HEK293 (cell line): ENCODE data around the gene RALGAPA1.

Source experiments
- CTCF ChIA-PET: fragments of 350-600 bp; formaldehyde crosslinking; extraction: SDS; loops from one replicate; lab custom pipeline; 2021; ENCODE audit warnings: antibody characterized with exemption; lab: Yijun Ruan, JAX
- POLR2A ChIA-PET: fragments of 300-600 bp; formaldehyde crosslinking; extraction: SDS; loops from one replicate; lab custom pipeline; 2020; ENCODE audit warnings: antibody characterized with exemption, inconsistent platforms; lab: Yijun Ruan, JAX
- H3K27ac ChIP-seq: fragments of 200-500 bp; sonication (Bioruptor generic); 2 replicates; pipeline ENCODE4 v1.5.1; 2014; ENCODE audit warnings: low read depth, low read length, control low read depth, inconsistent platforms; ENCODE audit errors: extremely low read depth
- H3K36me3 ChIP-seq, 2 experiments: fragments of 200-500 bp in 1 of 2; sonication (Bioruptor generic) in 1 of 2; 1 replicate in 1 of 2; 2 replicates in 1 of 2; pipeline ENCODE4 v1.5.1; 2014 to 2017; ENCODE audit warnings: inconsistent platforms in 2 of 2, low read length in 2 of 2; ENCODE audit not compliant: control insufficient read depth in 2 of 2, insufficient read depth in 1 of 2
- H3K4me1 ChIP-seq: fragments of 200-500 bp; sonication (Bioruptor generic); 2 replicates; pipeline ENCODE4 v1.5.1; 2014; ENCODE audit warnings: mild to moderate bottlenecking, low read length, inconsistent platforms; ENCODE audit not compliant: control insufficient read depth, insufficient read depth
- H3K4me3 ChIP-seq: 2 replicates; pipeline ENCODE4 v1.5.1; 2011; ENCODE audit warnings: low read depth, mild to moderate bottlenecking, control low read depth, low read length, moderate library complexity
- H3K9me3 ChIP-seq: fragments of 200-500 bp; sonication (Bioruptor generic); 2 replicates; pipeline ENCODE4 v1.5.1; 2014; ENCODE audit warnings: low read depth, low read length, inconsistent platforms; ENCODE audit not compliant: control insufficient read depth, insufficient read depth
- BCL11A ChIP-seq: fragments of 450-650 bp; formaldehyde crosslinking; IDR thresholded peaks from 2 replicates; pipeline ENCODE4 v1.5.1; 2016; ENCODE audit warnings: low read depth, missing biosample characterization, missing genetic modification characterization
- BCL6B ChIP-seq: fragments of 450-650 bp; formaldehyde crosslinking; IDR thresholded peaks from 2 replicates; pipeline ENCODE4 v1.5.1; 2017; ENCODE audit warnings: missing biosample characterization, missing genetic modification characterization
- KLF8 ChIP-seq: fragments of 450-650 bp; formaldehyde crosslinking; IDR thresholded peaks from 2 replicates; pipeline ENCODE4 v1.5.1; 2016; ENCODE audit warnings: missing biosample characterization, missing genetic modification characterization
- KLF9 ChIP-seq: fragments of 450-650 bp; formaldehyde crosslinking; IDR thresholded peaks from 2 replicates; pipeline ENCODE4 v1.5.1; 2016; ENCODE audit warnings: missing biosample characterization, missing genetic modification characterization, low read depth
- SCRT1 ChIP-seq: fragments of 450-650 bp; formaldehyde crosslinking; IDR thresholded peaks from 2 replicates; pipeline ENCODE4 v1.5.1; 2016; ENCODE audit warnings: missing biosample characterization, missing genetic modification characterization, borderline replicate concordance
- TRIM28 ChIP-seq: IDR thresholded peaks from 2 replicates; pipeline ENCODE4 v1.6.1; 2011; ENCODE audit warnings: low read length, control low read depth, borderline replicate concordance
- YY2 ChIP-seq: fragments of 450-650 bp; formaldehyde crosslinking; IDR thresholded peaks from 2 replicates; pipeline ENCODE4 v1.5.1; 2016; ENCODE audit warnings: missing biosample characterization, missing genetic modification characterization
- ZBTB1 ChIP-seq: fragments of 450-650 bp; formaldehyde crosslinking; IDR thresholded peaks from 2 replicates; pipeline ENCODE4 v1.5.1; 2016; ENCODE audit warnings: missing biosample characterization, missing genetic modification characterization
- ZFP41 ChIP-seq: fragments of 450-650 bp; formaldehyde crosslinking; IDR thresholded peaks from 2 replicates; pipeline ENCODE4 v1.5.1; 2016; ENCODE audit warnings: missing biosample characterization, missing genetic modification characterization, borderline replicate concordance
- ZIC2 ChIP-seq: fragments of 450-650 bp; formaldehyde crosslinking; IDR thresholded peaks from 2 replicates; pipeline ENCODE4 v1.5.1; 2016; ENCODE audit warnings: missing biosample characterization, missing genetic modification characterization
- ZNF132 ChIP-seq: fragments of 450-650 bp; formaldehyde crosslinking; IDR thresholded peaks from 2 replicates; pipeline ENCODE4 v1.5.1; 2017; ENCODE audit warnings: missing biosample characterization, missing genetic modification characterization, borderline replicate concordance
- ZNF133 ChIP-seq: fragments of 450-650 bp; formaldehyde crosslinking; IDR thresholded peaks from 2 replicates; pipeline ENCODE4 v1.5.1; 2016; ENCODE audit warnings: missing biosample characterization, missing genetic modification characterization
- ZNF140 ChIP-seq: fragments of 450-650 bp; formaldehyde crosslinking; IDR thresholded peaks from 2 replicates; pipeline ENCODE4 v1.5.1; 2016; ENCODE audit warnings: missing biosample characterization, missing genetic modification characterization
- ZNF157 ChIP-seq: fragments of 450-650 bp; formaldehyde crosslinking; IDR thresholded peaks from 2 replicates; pipeline ENCODE4 v1.5.1; 2016; ENCODE audit warnings: missing biosample characterization, missing genetic modification characterization
- ZNF174 ChIP-seq: fragments of 450-650 bp; formaldehyde crosslinking; IDR thresholded peaks from 2 replicates; pipeline ENCODE4 v1.5.0; 2017; ENCODE audit warnings: missing biosample characterization, mild to moderate bottlenecking, missing genetic modification characterization
- ZNF26 ChIP-seq: fragments of 450-650 bp; formaldehyde crosslinking; IDR thresholded peaks from 2 replicates; pipeline ENCODE4 v1.5.1; 2016; ENCODE audit warnings: missing biosample characterization, missing genetic modification characterization
- ZNF274 ChIP-seq, 2 experiments: fragments of 200-500 bp in 1 of 2; fragments of 450-650 bp in 1 of 2; sonication (Bioruptor generic) in 1 of 2; formaldehyde crosslinking in 1 of 2; IDR thresholded peaks; 2 replicates each; pipeline versions ENCODE4 v1.5.1 to v1.6.1; 2014 to 2016; ENCODE audit warnings: borderline replicate concordance in 1 of 2, inconsistent platforms in 1 of 2, low read length in 1 of 2, missing biosample characterization in 1 of 2, missing genetic modification characterization in 1 of 2
- ZNF292 ChIP-seq: fragments of 450-650 bp; formaldehyde crosslinking; IDR thresholded peaks from 2 replicates; pipeline ENCODE4 v1.5.1; 2016; ENCODE audit warnings: low read depth, missing biosample characterization, missing genetic modification characterization, borderline replicate concordance
- ZNF311 ChIP-seq: fragments of 450-650 bp; formaldehyde crosslinking; IDR thresholded peaks from 2 replicates; pipeline ENCODE4 v1.5.1; 2017; ENCODE audit warnings: missing biosample characterization, missing genetic modification characterization, borderline replicate concordance
- ZNF324 ChIP-seq: fragments of 450-650 bp; formaldehyde crosslinking; IDR thresholded peaks from 2 replicates; pipeline ENCODE4 v1.5.1; 2016; ENCODE audit warnings: missing biosample characterization, missing genetic modification characterization
- ZNF391 ChIP-seq: fragments of 450-650 bp; formaldehyde crosslinking; IDR thresholded peaks from 2 replicates; pipeline ENCODE4 v1.5.1; 2016; ENCODE audit warnings: low read depth, missing biosample characterization, missing genetic modification characterization, borderline replicate concordance
- ZNF488 ChIP-seq: fragments of 450-650 bp; formaldehyde crosslinking; IDR thresholded peaks from 2 replicates; pipeline ENCODE4 v1.5.1; 2016; ENCODE audit warnings: missing biosample characterization, missing genetic modification characterization
- ZNF529 ChIP-seq: fragments of 450-650 bp; formaldehyde crosslinking; IDR thresholded peaks from 2 replicates; pipeline ENCODE4 v1.5.1; 2017; ENCODE audit warnings: missing genetic modification characterization, missing biosample characterization; ENCODE audit not compliant: insufficient replicate concordance
- ZNF629 ChIP-seq: fragments of 450-650 bp; formaldehyde crosslinking; IDR thresholded peaks from 2 replicates; pipeline ENCODE4 v1.5.1; 2017; ENCODE audit warnings: missing biosample characterization, missing genetic modification characterization
- ZNF747 ChIP-seq: fragments of 450-650 bp; formaldehyde crosslinking; IDR thresholded peaks from 2 replicates; pipeline ENCODE4 v1.5.1; 2016; ENCODE audit warnings: missing biosample characterization, missing genetic modification characterization
- ZNF830 ChIP-seq: fragments of 450-650 bp; IDR thresholded peaks from 2 replicates; pipeline ENCODE4 v1.5.0; 2018; ENCODE audit warnings: missing biosample characterization, missing genetic modification characterization, low read depth, mild to moderate bottlenecking, moderate library complexity
- ZXDB ChIP-seq: fragments of 450-650 bp; formaldehyde crosslinking; IDR thresholded peaks from 2 replicates; pipeline ENCODE4 v1.5.1; 2016; ENCODE audit warnings: missing biosample characterization, missing genetic modification characterization
- TF ChIP-seq, protein P1 (sequence below): fragments of 450-650 bp; formaldehyde crosslinking; IDR thresholded peaks from 2 replicates; pipeline ENCODE4 v1.5.1; 2016; ENCODE audit warnings: missing biosample characterization, missing genetic modification characterization

RALGAPA1 gene

GRCh38 chr14:35727764-35728163 lies 81.3 kb downstream of the RALGAPA1 start:
- Histone ChIP-seq H3K4me1 (no peaks in the 10 kb centered on the region), H3K27ac (no peak overlapping the region), H3K4me3 (no peak overlapping the region), H3K36me3 (peaks cover 0 to 4% of the 10 kb centered on the region in 2 experiments; a peak in 2 of 3 replicates), H3K9me3 (no peaks in the 10 kb centered on the region)
- no peak for TF ChIP-seq ZFP41 (tag by site-specific recombination)
- no peak for TF ChIP-seq TRIM28
- no peak for TF ChIP-seq ZIC2 (tag by site-specific recombination)
- no peak for TF ChIP-seq ZNF529
- CTCF ChIA-PET = no interaction called here
- POLR2A ChIA-PET = no interaction called here

DNA sequence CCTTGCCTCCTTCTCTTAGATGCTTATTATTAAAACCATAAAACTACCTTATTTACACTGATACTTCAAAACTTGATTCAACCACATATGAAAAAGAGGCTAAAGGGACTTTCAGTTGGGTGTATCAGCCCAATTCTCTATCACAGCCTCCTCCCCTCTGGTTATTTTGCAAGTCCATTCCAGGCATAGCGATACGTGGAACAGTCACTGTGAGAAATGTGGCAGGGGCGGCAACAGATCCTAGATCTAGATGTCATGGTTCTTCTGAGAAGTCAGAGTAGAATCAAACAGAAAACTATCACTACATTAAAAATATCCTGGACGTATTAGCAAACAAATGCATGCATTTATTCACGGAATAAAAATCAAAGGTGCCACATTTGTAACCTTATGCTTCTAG lies 83.2 kb downstream of the RALGAPA1 start:
- POLR2A ChIA-PET = no interaction called here
- no peak overlapping the region for H3K27ac ChIP-seq
- no peaks in the 10 kb centered on the region for H3K4me1 ChIP-seq
- no peak overlapping the region for H3K4me3 ChIP-seq
- H3K36me3 ChIP-seq = peaks cover 0 to 19% of the 10 kb centered on the region in 2 experiments; a peak in 2 of 3 replicates
- CTCF ChIA-PET = no interaction called here
- TF ChIP-seq ZNF140 (tag by site-specific recombination) (no peak), ZBTB1 (tag by site-specific recombination) (no peak), KLF8 (tag by site-specific recombination) (no peak), BCL6B (tag by site-specific recombination) (no peak), ZNF629 (tag by site-specific recombination) (no peak), ZNF292 (tag by site-specific recombination) (no peak), ZNF324 (tag by site-specific recombination) (no peak), ZXDB (tag by site-specific recombination) (no peak), ZNF157 (no peak), ZNF274 (IDR thresholded peaks at IDR 0.05; ENCODE audit: low read length) (no peak), ZNF274 (tag by site-specific recombination; IDR thresholded peaks at IDR 0.05; ENCODE audit: borderline replicate concordance) (no peak)
- TF ChIP-seq, protein P1, sequence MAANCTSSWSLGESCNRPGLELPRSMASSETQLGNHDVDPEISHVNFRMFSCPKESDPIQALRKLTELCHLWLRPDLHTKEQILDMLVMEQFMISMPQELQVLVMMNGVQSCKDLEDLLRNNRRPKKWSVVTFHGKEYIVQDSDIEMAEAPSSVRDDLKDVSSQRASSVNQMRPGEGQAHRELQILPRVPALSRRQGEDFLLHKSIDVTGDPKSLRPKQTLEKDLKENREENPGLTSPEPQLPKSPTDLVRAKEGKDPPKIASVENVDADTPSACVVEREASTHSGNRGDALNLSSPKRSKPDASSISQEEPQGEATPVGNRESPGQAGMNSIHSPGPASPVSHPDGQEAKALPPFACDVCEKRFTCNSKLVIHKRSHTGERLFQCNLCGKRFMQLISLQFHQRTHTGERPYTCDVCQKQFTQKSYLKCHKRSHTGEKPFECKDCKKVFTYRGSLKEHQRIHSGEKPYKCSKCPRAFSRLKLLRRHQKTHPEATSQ (tag by site-specific recombination) = no peak
- no peaks in the 10 kb centered on the region for H3K9me3 ChIP-seq

- CTCF ChIA-PET = interaction anchor here (0.6 to 0.7 kb wide), 3 partner anchors 25 to 157 kb away, joined by 3 to 6 read pairs (median 4); no protein-coding TSS in a partner anchor
- POLR2A ChIA-PET = no interaction called here
- TF ChIP-seq KLF8 (tag by site-specific recombination) = no peak
- no peak for TF ChIP-seq ZNF132
- TF ChIP-seq YY2 = no peak
- TF ChIP-seq ZNF26 (tag by site-specific recombination) = no peak
- TF ChIP-seq KLF9 = no peak
- TF ChIP-seq ZNF133 = no peak
- no peak for TF ChIP-seq BCL11A
- no peak for TF ChIP-seq ZNF747 (tag by site-specific recombination)
- TF ChIP-seq ZNF311 = no peak
- no peak for TF ChIP-seq ZNF830 (tag by site-specific recombination)
- no peak for TF ChIP-seq ZNF391 (tag by site-specific recombination)
- no peak for TF ChIP-seq SCRT1 (tag by site-specific recombination)
- no peak for TF ChIP-seq ZNF488 (tag by site-specific recombination)
- TF ChIP-seq ZNF174 (tag by site-specific recombination) = no peak
Observed at GRCh38 chr14:35715079-35715478, 94.0 kb downstream of the RALGAPA1 start.

More at GRCh38 chr14:35715079-35715478, 94.0 kb downstream of the RALGAPA1 start:
- H3K4me3 ChIP-seq = no peak overlapping the region
- H3K9me3 ChIP-seq = no peaks in the 10 kb centered on the region
- no peaks in the 10 kb centered on the region for H3K4me1 ChIP-seq
- H3K36me3 ChIP-seq = peaks cover 15 to 28% of the 10 kb centered on the region in 2 experiments
- H3K27ac ChIP-seq = no peak overlapping the region
